Measurements from ENCODE around the gene FCN1.

FCN1 gene

GRCh38 chr9:134870746-134871662 lies 46.7 kb downstream of the FCN1 start:
- POLR2A ChIA-PET = no interaction called here
- TF ChIP-seq CTCF (IDR thresholded peaks at IDR 0.05; ENCODE audit: control extremely low read depth, extremely low read depth, low read depth, missing control alignments) = no peak
- DNase-seq (ENCODE audit: extremely low spot score) = no peak
- CTCF ChIA-PET = no interaction called here

- TF ChIP-seq CTCF (IDR thresholded peaks at IDR 0.05; ENCODE audit: control extremely low read depth, extremely low read depth, low read depth, missing control alignments) = no peak
- no peak for DNase-seq (ENCODE audit: extremely low spot score)
- ChIA-PET CTCF (no interaction called here), POLR2A (no interaction called here)
These were observed 47.4 kb downstream of the FCN1 start for GRCh38 chr9:134870301-134870694.

- no peak for TF ChIP-seq CTCF (IDR thresholded peaks at IDR 0.05; ENCODE audit: control extremely low read depth, extremely low read depth, low read depth, missing control alignments)
- ChIA-PET CTCF (no interaction called here), POLR2A (no interaction called here)
- no peak for DNase-seq (ENCODE audit: extremely low spot score)
These were observed 48.0 kb downstream of the FCN1 start for GRCh38 chr9:134869554-134870300.

GRCh38 chr9:134868751-134869553 lies 48.8 kb downstream of the FCN1 start:
- POLR2A ChIA-PET = no interaction called here
- DNase-seq (ENCODE audit: extremely low spot score) = no peak
- TF ChIP-seq CTCF (IDR thresholded peaks at IDR 0.05; ENCODE audit: control extremely low read depth, extremely low read depth, low read depth, missing control alignments) = no peak
- CTCF ChIA-PET = no interaction called here

GRCh38 chr9:134867917-134868750 lies 49.6 kb downstream of the FCN1 start:
- no peak for DNase-seq (ENCODE audit: extremely low spot score)
- POLR2A ChIA-PET = no interaction called here
- CTCF ChIA-PET = no interaction called here
- no peak for TF ChIP-seq CTCF (IDR thresholded peaks at IDR 0.05; ENCODE audit: control extremely low read depth, extremely low read depth, low read depth, missing control alignments)

GRCh38 chr9:134864821-134865190 lies 52.9 kb downstream of the FCN1 start:
- DNase-seq (ENCODE audit: extremely low spot score) = no peak
- TF ChIP-seq CTCF (IDR thresholded peaks at IDR 0.05; ENCODE audit: control extremely low read depth, extremely low read depth, low read depth, missing control alignments) = no peak
- CTCF ChIA-PET = no interaction called here
- POLR2A ChIA-PET = no interaction called here
